H4 (cell line): Measurements from ENCODE around the gene CASZ1. TPM values are rescaled to one million over a fixed set of nuclear protein-coding genes. Genes with fewer than 3 reads are reported as not detected.

Experiments
- DNase-seq: peaks from one replicate; pipeline ENCODE4 v3.0.0-alpha.2; 2015; ENCODE audit warnings: low spot score
- total RNA-seq: library from RNA; depleted of rRNA; stranded (reverse); fragments of >200 nt; shearing (Covaris generic); gene quantifications from 2 replicates; pipeline ENCODE4 v1.2.3, GENCODE V29; 2014

Gene CASZ1
- total RNA-seq, 1 experiment from 2014 or later: 0.17 TPM

DNA sequence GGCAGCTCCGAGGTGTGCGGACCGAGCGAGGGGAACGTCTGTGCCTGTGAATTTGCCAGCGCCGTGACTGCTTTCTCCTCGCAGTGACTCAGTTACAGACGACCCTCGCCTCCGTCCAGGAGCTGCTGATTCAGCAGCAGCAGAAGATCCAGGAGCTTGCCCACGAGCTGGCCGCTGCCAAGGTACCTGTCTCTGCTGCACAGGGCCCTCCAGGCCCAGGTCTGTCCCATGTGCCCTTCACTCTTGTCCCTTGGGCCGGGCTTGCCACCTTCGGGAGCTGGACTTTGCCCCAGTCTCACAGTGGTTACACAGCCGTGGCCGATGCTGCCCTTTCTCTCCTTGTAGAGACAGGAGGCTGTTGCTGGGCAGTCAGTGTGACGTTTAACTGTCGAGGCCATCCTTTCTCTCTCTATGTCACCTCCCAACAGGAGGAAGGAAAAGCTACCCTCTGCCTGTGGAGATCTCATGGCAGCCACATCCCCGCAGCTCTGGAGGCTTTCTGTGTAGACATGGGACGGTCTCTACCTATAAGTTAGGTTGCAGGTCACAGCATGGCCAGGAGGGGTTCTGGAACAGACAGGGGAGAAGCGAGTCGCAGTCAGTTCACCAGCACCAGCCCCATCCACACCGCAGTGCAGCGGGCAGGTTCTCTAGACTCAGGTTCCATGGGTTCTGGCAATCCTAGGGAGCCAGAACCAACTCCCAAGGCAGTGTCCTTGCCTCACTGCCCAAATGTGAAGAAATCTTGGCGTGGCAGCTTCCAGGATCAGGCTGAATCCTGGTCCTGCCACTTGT lies 172.0 kb downstream of the CASZ1 start:
- no peak for DNase-seq

DNA sequence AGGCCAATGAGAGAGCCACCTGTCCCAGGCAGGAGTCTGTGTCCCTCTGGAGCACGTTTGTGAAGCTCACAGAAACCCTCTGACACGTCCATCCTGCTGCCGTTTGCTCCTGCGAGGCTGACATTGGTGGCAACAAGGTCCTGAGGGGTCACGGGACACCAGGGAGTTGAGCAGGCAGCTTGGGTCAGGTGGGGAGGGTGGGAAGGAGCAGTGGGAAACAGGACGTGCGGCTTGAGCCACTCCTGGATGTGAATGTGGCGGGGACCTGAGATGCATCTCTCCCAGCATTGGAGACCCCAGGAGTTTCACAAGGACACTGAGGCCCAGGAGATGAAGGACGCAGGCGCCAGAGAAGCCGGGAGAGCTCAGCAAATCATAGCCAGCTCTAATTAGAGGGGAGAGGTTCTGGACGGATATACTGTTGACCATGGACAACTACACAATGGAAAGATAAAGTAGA lies 172.7 kb downstream of the CASZ1 start:
- no peak for DNase-seq

DNA sequence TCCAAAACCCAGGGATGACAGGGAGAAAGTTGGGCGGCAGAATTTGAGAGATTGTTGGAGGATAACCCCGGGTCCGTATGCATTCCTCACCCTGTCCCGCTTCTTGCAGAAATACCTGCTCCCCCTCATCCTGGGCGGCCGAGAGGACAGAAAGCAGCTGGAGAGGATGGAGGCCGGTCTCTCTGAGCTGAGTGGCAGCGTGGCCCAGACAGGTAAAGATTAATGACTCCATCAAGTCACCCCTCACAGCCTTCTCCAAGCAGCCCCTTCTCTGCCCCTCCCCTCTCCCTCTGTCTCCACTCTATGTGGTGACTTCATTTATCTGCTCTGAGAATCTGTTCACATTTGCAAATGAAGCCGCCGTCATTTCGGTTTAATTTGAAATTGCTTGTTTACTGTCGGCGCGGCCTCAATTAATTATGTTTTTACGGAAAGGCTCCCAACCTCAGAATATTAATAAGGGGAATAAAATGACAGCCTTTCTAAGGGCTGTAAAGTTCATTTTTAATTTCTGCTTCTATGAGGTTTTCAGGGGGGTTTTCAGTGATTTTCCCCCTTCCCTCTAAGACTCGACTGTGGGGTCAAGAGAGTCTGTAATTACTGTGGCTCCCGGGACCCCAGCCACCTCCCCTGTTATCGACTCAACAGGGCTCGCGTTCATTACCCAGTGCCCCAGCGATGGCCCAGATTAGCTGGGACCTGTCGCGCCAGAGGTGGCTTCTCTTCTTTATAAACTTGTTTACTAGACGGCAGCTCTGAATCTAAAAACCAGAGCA lies 173.3 kb downstream of the CASZ1 start:
- no peak for DNase-seq

DNA sequence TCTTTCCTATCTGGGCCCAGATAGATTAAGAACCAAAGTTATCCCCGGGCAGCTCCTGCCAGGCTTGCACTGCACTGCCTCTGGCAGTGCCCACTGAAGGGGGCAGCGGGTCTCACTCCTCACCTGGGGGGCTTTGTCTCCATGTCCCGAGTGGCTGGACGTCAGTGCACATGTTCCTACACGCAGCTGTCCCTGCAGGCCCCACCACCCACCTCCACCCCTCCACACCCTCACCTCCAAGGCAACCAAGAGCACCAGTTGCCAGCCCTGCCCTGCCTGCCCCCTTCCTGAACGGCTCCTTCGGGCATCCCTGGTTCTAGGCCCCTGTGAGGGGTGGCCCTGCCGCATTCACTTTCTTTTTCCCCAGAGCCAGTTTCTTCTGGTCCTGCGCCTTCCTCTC lies 174.5 kb downstream of the CASZ1 start:
- no peak for DNase-seq

DNA sequence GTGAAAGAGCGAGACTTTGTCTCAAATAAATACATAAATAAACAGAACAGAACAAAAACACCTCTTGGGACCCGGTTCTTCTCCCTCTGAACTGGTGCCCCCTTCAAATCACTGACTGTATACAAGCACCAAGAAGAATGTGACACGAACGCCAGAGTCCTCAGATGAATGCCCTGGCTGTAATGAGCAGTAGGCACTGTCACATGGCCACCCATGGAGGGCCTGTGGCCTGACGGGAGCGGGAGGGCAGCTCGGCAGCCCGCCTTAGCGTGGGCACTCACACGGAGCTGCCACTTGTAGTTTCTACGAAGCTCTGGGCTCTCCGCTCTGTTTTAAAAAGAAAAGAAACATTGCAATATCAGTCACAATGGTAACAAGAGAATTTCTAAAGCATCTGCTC lies 175.7 kb downstream of the CASZ1 start:
- DNase-seq: no peak

DNA sequence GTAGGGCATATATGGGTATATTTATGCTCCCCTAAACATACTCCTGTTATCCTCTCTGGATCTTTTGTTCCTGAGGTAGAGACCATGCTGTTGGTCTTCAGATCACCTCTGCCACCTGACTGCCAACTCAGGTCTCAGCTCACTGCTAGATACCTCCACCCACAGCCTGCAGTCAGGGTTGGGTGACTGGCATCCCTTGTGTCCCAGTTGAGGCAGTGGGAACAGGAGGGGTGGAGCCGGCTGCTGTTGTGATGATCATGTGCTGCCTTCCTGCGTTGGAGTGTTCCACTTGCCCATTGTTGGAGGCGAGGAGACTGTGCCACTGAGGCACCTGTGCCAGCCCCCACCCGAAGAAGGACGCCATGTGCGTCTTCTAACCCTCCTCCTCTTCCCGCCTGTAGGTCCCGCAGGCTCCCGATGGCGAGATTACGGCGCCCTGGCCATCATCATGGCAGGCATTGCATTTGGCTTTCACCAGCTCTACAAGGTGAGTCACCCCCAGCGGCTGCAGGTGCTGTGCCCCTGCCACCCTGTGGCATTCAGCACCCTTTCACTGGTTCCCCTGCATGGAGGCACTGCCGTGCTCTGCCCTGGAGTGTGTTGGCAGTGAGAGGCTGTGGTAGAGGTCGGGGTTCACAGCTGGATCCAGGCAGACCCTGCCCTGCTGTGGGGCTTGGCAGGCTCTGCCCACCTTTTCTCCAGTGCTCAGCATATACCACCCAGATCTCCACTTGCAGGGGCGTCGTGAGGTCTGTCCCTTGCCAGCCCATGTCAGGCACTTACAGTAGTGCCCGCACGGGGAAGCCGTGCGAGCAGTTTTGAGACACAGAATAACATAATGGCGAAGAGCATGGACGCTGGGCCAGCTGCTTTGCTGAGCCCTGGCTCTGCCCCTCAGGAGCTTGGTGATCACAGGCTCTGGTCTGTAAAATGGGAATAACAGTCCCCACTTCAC lies 178.2 kb downstream of the CASZ1 start:
- no peak for DNase-seq

DNA sequence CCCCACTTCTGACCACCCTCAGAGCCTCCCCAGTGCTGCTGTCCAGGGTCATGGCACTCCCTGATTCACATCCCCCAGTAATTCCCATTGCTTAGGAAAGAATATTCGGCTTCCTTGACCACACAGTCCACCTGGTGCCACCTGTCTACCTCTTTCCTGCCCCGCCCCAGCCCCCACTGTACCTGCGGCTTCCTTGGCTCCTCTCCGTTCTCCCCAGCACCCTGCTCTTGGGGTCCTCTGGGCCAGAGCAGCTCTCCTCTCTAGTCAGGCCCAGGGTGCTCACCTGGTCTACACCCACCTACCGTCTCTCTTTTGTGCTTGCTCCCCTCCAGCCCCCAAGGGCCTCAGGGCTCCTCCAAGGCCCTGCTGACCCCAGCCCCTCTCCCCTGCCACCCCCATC lies 179.1 kb downstream of the CASZ1 start:
- no peak for DNase-seq

DNA sequence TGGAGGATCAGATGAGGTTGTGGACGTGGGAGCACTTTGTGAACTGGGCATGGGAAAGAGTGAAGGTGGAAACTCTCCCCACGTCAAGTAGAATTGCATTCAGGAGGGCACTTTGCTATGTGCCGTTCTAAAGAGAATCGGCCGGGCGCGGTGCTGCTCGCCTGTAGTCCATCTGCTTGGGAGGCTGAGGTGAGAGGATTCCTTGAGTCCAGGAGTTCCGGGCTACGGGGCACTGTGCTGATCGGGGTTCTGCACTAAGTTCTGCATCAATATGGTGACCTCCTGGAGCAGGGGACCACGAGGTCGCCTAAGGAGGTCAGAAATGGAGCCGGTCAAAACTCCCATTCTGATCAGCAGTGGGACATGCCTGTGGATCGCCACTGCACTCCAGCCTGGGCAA lies 179.8 kb downstream of the CASZ1 start:
- DNase-seq: no peak

DNA sequence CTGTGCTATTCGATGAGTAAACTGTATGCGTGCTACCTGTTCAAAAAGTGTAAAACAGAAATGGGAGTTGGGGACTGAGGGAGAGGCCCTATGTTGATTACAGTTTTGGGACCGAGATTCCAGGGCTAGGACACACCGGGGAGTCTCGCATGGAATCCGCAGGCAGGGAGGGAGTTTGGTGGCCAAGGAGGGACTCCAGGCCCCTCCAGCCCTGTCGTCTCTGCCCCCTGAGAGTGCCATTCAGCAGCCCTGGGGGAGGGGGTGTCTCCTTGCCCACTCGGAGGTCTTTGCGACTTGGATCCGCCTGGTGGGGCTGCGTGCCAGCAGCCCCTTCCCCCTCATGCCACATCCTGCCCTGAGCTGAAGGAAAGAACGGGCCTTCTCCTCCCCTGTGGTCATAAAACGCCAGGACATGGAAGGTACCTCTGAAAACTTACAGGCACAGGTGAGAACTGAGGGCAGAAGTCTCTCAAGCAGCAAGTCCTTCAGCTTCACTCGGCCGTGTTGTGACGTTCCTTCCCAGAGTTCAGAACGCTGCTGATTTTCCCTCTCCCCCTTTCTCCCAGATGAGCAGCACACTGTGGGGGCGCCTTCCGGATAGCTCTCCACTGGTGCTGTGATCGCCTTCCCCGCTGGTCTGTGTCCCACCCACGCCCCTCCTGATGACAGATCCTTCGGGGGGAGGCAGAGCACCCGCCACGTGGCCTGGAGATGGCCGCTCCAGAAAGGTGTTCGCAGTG lies 180.3 kb downstream of the CASZ1 start:
- no peak for DNase-seq

DNA sequence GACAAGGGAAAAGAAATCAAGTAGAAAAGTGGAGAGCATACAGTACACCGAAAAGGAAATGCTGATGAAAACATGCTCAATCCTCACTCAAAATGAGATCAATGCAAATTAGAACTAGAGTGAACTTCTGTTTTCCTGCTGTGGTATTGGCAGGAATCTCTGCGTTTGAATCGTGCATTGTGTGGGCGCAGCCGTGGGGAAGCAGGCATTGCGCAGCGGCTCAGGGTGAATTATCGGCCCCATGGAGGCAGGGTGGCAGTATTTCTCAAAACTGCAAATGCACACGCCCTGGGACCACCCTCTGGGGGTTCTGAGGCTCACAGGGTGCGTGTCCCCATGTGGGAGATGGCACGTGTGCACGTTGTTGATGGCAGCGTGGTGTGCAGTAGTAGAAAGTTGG lies 181.1 kb downstream of the CASZ1 start:
- no peak for DNase-seq

DNA sequence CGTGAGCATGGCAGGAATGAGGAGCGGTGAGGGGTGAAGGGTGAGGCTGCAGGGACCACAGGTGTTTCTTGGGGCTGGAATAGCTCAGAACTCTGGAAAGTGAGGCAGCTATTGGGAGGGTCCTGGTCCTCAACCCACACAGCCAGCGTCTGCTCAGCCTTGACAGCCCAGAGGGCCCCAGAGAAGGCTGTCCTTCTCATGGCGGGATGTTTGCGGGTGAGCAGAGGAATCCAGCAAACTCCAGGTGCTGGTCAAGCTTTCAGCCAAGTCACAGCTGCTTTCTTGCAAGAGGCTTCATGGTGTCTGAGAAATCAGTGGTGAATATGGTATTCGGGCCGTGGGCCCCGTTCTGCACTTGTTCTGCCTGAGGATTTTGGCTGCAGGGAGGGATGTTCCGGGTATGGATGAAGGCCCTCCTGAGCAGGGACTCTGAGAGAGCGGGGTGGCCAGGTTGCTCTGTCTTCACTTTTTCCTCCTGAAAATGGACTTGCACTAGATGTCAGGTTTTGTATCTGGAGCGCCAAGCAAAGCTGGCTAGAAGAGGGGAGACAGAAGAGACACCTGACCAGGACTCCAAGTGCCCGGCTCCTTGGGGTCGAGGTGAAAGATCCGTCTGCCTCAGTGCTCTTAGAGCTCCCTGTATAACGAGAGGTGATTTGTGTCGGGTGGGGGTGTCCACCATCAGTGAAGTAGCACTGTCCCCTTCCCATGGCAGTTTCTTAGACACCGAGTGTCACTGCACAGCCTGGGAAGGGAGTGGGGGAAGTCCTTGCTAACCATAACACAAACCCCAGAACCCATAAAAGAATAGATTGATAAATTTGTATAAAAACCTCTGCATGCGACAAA lies 181.8 kb downstream of the CASZ1 start:
- DNase-seq: no peak

DNA sequence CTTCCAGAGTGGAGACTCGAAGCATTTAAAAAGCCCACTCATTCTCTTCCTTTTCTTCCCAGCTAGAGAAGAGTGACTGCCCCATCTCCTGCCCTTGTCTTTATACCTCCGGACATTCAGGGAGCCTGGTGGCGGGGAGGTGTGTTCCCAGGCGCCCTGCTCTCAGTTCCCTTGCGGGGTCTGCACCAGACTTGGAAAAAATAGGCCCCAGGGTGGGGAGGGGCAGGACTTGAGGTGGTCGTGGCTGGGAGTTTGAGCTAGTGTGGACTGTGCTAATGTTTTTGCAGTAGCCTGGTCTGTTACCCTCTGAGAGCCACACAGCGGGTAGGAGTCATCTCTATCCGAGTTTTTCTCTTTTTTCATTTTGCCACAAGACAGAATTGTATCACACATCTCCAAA lies 182.6 kb downstream of the CASZ1 start:
- no peak for DNase-seq

DNA sequence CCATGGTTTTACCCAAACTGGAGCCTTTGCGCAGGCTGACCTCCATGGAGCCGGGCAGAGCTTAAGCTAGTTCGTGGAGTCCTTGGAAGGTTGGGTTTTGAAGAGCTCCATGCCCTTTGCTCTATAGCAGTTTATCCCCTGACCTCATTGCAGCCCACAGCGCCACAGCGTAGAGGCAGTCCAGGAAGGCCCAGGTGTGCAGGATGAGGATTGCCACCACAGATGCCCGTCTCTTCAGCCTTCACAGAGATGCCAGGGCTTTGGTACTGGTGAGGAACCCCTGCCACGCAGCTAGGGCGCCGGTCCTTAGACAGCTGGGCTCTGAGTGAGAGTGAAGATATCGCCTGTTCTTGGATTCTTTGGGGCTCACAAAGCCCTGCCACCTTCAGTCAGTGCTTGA lies 183.1 kb downstream of the CASZ1 start:
- DNase-seq: no peak

DNA sequence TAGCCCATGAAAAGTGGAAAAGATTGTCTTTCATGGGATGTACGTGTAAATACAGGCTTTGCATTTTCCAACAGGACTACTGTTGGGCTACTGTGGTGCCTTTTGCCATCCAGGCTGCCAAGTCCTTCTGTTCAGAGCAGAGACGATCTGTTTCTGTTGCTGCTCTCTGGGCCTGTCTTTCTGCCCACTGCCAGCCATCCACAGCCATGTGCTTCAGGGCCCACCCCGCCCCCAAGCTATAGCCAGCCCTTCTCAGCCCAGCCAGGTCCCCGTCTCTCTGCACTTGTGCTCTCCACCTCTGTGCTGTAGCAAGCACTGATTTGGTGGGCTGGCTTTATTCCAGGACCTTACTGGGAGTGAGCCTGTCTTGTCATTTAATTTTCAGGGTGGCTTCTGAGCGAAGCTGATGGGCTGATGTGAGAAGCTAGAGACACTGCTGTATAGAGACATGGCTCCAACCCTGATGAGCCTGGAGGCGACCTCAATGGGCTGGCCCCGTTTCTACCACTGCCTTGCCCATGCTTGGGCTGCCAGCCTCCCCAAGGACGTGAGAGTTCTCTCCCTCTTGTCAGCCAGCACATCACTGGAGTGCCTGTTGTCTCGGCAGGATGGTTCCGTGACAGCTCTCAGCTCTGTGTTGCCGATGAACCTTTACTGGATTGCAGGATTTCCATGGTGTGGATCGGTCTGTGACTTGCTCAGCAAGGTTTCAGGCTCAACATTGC lies 183.8 kb downstream of the CASZ1 start:
- no peak for DNase-seq

DNA sequence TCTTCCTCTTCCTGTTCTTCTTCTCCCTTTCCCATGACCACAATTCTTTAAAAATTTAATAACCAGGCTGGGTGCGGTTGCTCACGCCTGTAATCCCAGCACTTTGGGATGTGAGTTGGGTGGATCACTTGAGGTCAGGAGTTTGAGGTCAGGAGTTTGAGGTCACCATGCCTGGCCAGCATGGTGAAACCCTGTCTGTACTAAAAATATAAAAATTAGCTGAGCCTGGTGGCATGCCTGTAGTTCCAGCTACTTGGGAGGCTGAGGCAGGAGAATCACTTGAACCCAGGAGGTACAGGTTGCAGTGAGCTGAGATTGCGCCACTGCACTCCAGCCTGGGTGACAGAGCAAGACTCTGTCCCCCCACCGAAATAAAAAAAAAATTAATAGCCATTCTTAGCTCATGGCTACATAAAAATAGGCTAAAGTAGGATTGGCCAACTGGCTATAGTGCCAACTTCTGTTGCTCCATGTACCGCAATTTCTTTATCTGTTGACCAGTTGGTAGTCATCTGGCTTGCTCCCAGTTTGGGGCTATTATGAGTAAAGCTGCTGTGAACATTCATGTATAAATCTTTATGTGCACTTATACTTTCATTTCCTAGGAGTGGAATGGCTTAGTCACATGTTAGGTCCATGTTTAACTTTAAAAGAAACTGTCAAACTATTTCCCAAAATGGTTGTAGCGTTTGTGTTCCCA lies 185.4 kb downstream of the CASZ1 start:
- no peak for DNase-seq

DNA sequence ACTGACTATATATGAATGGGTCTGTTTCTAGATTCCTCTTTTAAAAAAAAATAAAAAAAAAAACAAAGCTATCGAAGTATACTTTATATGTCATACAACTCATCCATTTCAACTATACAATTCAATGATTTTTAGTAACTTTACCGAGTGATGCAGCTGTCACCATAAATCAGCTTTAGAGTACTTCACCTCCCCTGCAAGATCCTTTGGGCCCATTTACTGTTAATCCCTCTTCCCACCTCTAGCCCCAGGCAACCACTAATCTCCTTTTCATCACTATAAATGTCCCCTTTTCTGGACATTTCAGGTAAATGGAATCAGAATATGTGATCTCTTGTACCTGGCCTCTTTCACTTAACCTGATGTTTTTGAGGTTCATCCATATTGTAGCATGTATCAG lies 187.8 kb downstream of the CASZ1 start:
- no peak for DNase-seq

DNA sequence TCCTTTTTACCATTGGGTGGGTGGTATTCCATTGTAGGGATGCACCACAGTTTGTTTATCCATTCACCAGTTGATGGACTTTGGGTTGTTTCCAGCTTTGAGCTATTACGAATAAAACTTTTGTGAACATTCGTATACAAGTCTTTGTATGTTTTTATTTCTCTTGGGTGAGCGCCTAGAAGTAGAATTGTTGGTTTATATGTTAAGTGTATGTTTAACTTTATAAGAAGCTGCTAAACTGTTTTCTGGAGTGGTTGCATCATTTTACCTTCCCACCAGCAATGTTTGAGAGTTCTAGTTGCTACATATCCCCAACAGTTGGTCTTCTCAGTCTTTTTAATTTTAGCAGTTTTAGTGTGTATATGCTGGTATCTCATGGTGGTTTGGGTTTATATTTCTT lies 189.2 kb downstream of the CASZ1 start:
- no peak for DNase-seq

DNA sequence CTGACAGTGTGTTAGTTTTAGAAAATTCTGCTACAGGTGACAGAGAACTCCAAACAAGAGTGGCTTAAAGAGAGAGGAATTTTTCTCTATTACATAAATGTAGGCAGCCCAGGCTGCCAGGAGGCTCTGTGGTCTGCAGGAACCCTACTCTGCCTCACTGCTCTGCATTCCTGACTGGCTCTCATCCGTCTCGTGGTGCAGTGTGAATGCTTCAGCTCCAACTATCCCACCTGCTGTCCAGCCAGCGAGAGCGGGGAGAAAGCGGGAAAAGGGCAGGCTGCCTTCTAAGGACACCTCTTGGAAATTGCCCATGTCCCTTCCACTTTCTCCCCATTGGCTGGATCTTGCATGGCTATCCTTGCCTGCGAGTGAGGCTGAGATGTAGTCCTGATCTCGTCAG lies 190.4 kb downstream of the CASZ1 start:
- DNase-seq: no peak

DNA sequence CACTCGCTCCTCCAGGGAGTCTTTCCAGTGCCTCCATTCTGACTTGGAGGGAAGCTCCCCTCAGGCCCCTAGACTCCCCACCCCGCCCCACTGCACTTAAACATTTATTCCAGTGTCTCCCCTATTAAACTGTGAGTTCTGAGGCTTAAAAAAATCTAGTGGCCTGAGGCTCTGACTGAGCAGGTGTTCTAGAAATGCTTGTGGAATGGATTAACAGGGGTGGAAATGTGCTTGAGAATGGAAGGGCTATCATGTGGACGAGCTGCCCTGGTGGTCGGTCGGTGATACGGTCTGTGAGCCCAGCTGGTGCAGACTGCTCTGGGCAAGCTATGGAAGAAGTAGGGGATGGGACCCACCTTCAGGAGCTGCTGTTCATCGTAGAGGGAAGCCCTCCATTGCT lies 191.5 kb downstream of the CASZ1 start:
- DNase-seq: no peak
